ENCODE data around the gene DGKZ. TPM values are rescaled to one million over a fixed set of nuclear protein-coding genes. Genes with fewer than 3 reads are reported as not detected.
A peak's percentile ranks its signal among the peaks of the same experiment; 100 is the strongest.

The DGKZ gene
- total and polyA plus RNA-seq, 2 experiments from 2014 or later: 45.1 to 170 TPM

- no peak for TF ChIP-seq ZNF462 (CRISPR knock-in tag; IDR thresholded peaks at IDR 0.05)
These were observed 16.5 kb upstream of the DGKZ start (continued) for GRCh38 chr11:46330563-46331281.

- no peaks in the 10 kb centered on the region for H3K79me2 ChIP-seq (replicated peaks; ENCODE audit: insufficient read depth)
- TF ChIP-seq ZNF331 (CRISPR knock-in tag; IDR thresholded peaks at IDR 0.05; ENCODE audit: low read depth) (no peak), JUNB (IDR thresholded peaks at IDR 0.05; ENCODE audit: unreplicated experiment) (no peak)
- Mint-ChIP-seq H3K4me3 (peak overlapping the region; percentile 71), H3K36me3 (ENCODE audit: low read depth) (peaks cover 4% of the 10 kb centered on the region; the same call in 2 of the 3 replicates), H3K27ac (no peak overlapping the region), H3K4me1 (peaks cover 54% of the 10 kb centered on the region), H3K9me3 (no peaks in the 10 kb centered on the region), H3K27me3 (ENCODE audit: insufficient read depth, low read depth, poor library complexity) (peaks cover 50% of the 10 kb centered on the region)
- peak overlapping the region; percentile 95 for H3K4me2 ChIP-seq
- no peak overlapping the region for H3K27ac ChIP-seq (ENCODE audit: low read depth)
- peak overlapping the region; percentile 77 for H3K4me3 ChIP-seq
- H3K27me3 ChIP-seq (ENCODE audit: insufficient read depth): peaks cover 61% of the 10 kb centered on the region
- ATAC-seq: no peak
- H3K9me2 ChIP-seq (ENCODE audit: insufficient read depth): no peaks in the 10 kb centered on the region
- H3F3A ChIP-seq (replicated peaks; ENCODE audit: low read depth): peaks cover 10% of the 10 kb centered on the region; the same call in 1 of the 2 replicates
- no peaks in the 10 kb centered on the region; the same call in 1 of the 2 replicates for H3K36me3 ChIP-seq (ENCODE audit: insufficient read depth)
- DNase-seq (ENCODE audit: low spot score): no peak
- no peaks in the 10 kb centered on the region for H4K20me1 ChIP-seq (replicated peaks; ENCODE audit: insufficient read depth)
- H3K4me1 ChIP-seq (ENCODE audit: insufficient read depth): peaks cover 35% of the 10 kb centered on the region
- H2AFZ ChIP-seq: no peak overlapping the region
These were observed 15.8 kb upstream of the DGKZ start for GRCh38 chr11:46331282-46331984.

Data from GM23338 (cell line).